HG02759 (cell line): ENCODE data around the gene TNFAIP3.

Source experiments
- ATAC-seq: cut with Tn5 transposase; IDR thresholded peaks from one replicate; pipeline ENCODE4 v1.9.1; 2021; ENCODE audit warnings: mild to moderate bottlenecking, moderate library complexity; ENCODE audit not compliant: unreplicated experiment

Gene TNFAIP3

GRCh38 chr6:137894779-137895385, 27.8 kb downstream of the TNFAIP3 start:
- ATAC-seq, result no peak

- ATAC-seq, result no peak
Measured at GRCh38 chr6:137896647-137897046, 29.6 kb downstream of the TNFAIP3 start.

DNA sequence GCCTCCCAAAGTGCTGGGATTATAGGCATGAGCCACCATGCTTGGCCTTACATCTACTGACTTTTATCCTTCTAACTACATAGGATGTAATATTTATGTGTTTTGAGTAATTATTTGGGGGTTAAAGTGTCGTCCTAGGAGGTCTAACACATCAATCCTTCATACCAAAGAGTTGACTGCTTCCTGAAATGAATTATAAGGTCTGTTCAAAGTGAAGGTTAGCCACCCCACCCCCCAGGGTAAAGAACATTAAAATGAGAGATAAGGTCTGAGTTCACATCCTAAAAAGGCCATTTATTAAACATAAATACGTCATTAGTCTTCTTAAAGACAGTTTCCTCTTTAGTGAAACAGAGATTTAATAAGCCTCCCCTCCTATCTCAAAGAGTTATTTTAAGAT, 33.8 kb downstream of the TNFAIP3 start:
- no peak for ATAC-seq

- no peak for ATAC-seq
Measured at GRCh38 chr6:137901454-137901853, 34.4 kb downstream of the TNFAIP3 start.

DNA sequence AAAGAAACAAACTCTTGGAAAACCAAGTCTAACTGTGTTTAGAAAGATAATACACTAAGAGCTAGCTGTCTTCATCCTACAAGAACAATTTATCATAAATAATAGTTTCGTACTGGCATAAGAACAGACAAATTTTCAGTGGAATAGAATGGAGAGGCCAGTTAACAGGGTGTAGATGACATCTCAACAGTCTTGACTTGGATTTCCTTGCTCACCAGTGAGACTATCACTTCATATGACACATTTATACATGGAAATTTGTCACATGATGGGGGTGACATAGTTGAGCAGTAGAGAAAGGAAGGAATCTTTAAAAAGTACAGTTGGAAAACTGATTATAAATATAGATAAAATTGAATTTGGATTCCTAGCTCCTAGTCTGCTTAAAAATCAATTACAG, 35.6 kb downstream of the TNFAIP3 start:
- ATAC-seq, result no peak

- no peak for ATAC-seq
Measured at GRCh38 chr6:137903274-137903932, 36.3 kb downstream of the TNFAIP3 start.

GRCh38 chr6:137903933-137904821, 37.1 kb downstream of the TNFAIP3 start:
- peak; percentile 85 for ATAC-seq

- ATAC-seq, result peak; percentile 52
Measured at GRCh38 chr6:137904822-137905617, 38.0 kb downstream of the TNFAIP3 start.

DNA sequence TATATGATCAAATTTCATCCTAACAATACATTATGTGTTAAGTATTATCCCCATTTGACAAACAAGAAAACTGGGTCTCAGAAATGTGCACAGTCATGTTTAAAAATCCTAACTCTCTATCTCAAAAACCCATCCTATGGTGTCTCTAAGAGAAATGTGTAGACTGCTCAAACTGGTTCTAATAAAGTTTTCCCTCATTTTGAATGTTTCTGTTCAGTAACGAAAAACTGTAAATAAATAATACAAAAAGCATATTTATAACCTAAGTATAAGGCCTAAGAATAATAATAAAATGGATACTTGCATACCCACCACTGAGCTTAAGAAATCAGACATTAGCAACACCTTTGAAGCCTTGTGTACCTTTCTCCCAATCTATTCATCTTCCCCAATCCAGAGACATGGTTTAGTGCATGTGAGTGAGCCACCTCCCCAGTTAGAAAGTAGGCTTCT, 39.0 kb downstream of the TNFAIP3 start:
- ATAC-seq, result no peak

GRCh38 chr6:137907170-137907569, 40.1 kb downstream of the TNFAIP3 start:
- no peak for ATAC-seq

GRCh38 chr6:137909533-137909932, 42.5 kb downstream of the TNFAIP3 start:
- no peak for ATAC-seq

DNA sequence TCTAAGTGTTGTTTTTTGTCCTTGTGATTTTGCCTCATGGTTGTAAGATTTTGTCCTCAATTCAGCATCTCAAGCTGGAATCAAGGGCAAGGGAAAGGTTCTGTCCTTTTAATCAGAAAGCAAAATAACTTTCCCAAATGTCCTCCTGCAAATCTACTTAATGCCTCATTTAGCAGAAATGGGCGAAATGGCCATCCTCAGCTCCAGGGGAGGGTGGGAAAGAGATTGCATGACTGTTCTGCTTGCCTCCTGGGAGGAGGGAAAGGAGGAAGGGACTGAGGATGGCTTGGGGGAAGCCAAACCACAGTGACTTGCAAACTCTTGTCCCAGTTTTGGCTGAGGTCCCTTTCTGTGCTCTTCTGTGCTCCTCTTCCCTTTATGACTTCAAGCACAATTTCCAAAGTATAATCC, 43.4 kb downstream of the TNFAIP3 start:
- ATAC-seq, result no peak

GRCh38 chr6:137910843-137911456, 43.9 kb downstream of the TNFAIP3 start:
- no peak for ATAC-seq

DNA sequence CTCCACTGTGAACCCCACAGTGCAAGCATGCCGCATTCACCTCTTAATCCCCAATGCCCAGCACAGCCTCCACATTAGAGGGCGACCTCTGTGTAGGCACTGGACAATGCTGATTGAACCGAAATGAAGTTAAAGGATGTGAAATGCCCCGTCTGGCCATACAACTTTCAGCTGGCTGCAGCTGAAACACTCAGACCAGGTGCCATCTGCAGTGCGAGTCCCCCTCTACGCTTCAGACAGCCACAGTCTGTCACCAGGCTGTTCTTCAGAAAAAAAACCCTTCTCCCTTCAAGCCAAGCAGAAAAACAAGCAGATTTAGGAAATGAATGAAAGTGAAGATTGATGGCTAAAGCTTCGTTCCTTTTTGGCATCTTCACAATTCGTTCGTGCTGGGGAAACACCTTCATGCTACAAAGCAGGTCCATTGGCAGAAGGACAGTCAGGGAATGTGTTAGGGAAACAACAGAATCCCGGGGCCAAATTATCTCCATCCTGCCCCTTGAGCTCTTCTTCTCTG, 44.7 kb downstream of the TNFAIP3 start:
- peak; percentile 61 for ATAC-seq

DNA sequence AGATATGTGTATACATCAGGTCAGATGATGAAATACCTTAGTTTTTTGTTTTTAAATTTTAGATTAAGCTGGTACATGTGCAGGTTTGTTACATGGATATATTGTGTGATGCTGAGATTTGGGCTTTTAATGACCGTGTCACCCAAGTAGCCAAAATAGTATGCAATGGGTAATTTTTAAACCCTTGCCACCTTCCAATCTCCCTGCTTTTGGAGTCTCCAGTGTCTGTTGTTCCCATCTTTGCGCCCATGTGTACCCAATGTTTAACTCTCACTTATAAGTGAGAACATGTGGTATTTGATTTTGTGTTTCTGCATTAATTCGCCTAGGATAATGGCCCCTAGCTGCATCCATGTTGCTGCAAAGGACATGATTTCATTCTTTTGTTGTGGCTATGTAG, 45.8 kb downstream of the TNFAIP3 start:
- ATAC-seq, result no peak

DNA sequence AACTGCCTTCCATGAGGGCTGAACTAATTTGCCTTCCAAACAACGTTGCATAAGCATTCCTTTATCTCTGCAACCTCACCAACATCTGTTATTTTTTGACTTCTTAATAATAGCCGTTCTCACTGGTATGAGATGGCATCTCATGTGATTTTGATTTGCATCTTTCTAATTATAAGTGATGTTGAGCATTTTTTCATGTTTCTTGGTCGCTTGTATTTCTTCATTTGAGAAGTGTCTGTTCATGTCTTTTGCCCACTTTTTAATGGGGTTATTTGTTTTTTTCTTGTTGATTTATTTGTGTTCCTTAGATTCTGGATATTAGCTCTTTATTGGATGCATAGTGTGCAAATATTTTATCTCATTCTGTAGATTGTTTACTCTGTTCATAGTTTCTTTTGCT, 46.4 kb downstream of the TNFAIP3 start:
- ATAC-seq, result no peak

- ATAC-seq, result no peak
Measured at GRCh38 chr6:137913996-137914529, 47.0 kb downstream of the TNFAIP3 start.

DNA sequence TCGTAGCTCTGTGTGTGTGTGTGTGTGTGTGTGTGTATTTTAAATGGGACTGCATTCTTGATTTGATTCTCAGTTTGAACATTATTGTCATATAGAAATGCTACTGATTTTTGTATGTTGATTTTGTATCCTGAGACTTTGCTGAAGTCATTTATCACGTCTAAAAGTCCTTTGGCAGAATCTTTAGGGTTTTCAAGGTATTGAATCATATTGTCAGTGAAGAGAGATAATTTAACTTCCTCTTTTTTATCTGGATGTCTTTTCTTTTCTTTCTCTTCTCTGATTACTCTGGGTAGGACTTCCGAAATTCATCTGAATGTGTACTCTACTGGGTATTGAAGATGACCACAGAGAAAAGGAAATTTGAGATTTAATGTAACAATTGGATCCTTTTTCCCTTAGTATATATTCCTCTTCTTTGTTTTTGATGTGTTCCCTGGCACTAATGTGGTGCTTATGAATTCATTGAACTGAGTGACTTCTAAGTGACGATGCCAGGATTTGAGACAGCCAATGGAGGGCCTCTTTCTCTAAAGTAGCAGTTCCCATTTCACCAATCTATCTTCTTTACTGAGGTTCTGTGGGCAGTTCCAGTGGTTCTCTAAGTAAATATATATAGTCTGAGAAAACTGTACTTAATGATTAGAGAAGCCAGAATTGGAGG, 47.6 kb downstream of the TNFAIP3 start:
- ATAC-seq, result no peak

DNA sequence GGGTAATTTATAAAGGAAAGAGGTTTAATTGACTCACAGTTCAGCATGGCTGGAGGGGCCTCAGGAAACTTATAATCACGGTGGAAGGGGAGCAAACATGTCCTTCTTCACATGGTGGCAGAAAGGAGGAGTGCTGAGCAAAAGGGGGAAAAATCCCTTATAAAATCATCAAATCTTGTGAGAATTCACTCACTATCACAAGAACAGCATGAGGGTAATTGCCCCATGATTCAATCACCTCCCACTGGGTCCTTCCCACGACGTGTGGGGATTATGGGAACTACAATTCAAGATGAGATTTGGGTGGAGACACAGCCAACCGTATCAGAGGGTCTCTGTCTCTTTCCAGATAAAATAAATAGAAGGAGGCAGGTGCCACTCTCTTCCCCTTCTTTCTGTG, 48.7 kb downstream of the TNFAIP3 start:
- no peak for ATAC-seq
